GM12878 (cell line): ENCODE data around the gene TNRC18. TPM values are rescaled to one million over a fixed set of nuclear protein-coding genes. Genes with fewer than 3 reads are reported as not detected.

Source experiments
- ATAC-seq: fragments of 200-7000 bp; cut with Tn5 transposase; 3 replicates; pipeline ENCODE4 v1.9.1; 2020; ENCODE audit warnings: mild to moderate bottlenecking, moderate library complexity
- BruUV-seq: library from RNA; stranded (reverse); fragments of 400-500 nt; replicated peaks from 2 replicates; lab custom pipeline; 2021; lab: Mats Ljungman, UMichigan
- CTCF ChIA-PET: fragments of 300-600 bp; sonication (Branson Sonifier 250); formaldehyde crosslinking; extraction: SDS; loops from one replicate; lab custom pipeline; 2021; ENCODE audit warnings: inconsistent platforms; lab: Yijun Ruan, JAX
- POLR2A ChIA-PET: fragments of 350-600 bp; formaldehyde crosslinking; extraction: SDS; loops from one replicate; lab custom pipeline; 2021; ENCODE audit warnings: inconsistent platforms; lab: Charles Lee
- RAD21 ChIA-PET: fragments of 300-600 bp; sonication (Branson Sonifier 250); formaldehyde crosslinking; loops from one replicate; lab custom pipeline; 2023; ENCODE audit warnings: antibody characterized with exemption; ENCODE audit not compliant: unreplicated experiment; lab: Charles Lee
- SMC1A ChIA-PET: fragments of 300-600 bp; sonication (Branson Sonifier 250); formaldehyde crosslinking; loops from one replicate; lab custom pipeline; 2023; ENCODE audit not compliant: unreplicated experiment, uncharacterized antibody; lab: Charles Lee
- DNase-seq: peaks from one replicate; pipeline ENCODE4 v3.0.0-alpha.2; 2011; ENCODE audit warnings: low read depth, low spot score
- FAIRE-seq: peaks from 3 replicates; lab custom pipeline; 2011; peaks lifted over from hg19 to GRCh38; lab: Jason Lieb, UNC
- H2AFZ ChIP-seq: 2 replicates; pipeline ENCODE4 v1.6.0; 2011; ENCODE audit warnings: low read depth, low read length, control low read depth; ENCODE audit not compliant: control insufficient read depth
- H3K27ac ChIP-seq: 2 replicates; pipeline ENCODE4 v1.5.1; 2011; ENCODE audit warnings: control low read depth; ENCODE audit not compliant: control insufficient read depth, insufficient read depth
- H3K27me3 ChIP-seq, 2 experiments: replicated peaks in 1 of 2; 2 replicates each; pipeline versions ENCODE4 v1.6.0 to v1.6.1; 2011; ENCODE audit warnings: low read length in 1 of 2; ENCODE audit not compliant: control insufficient read depth in 2 of 2, insufficient read depth in 2 of 2
- H3K36me3 ChIP-seq, 2 experiments: 2 replicates each; pipeline ENCODE4 v1.5.1; 2011; ENCODE audit warnings: low read length in 1 of 2; ENCODE audit not compliant: control insufficient read depth in 2 of 2, insufficient read depth in 2 of 2
- H3K4me1 ChIP-seq: 2 replicates; pipeline ENCODE4 v1.6.1; 2011; ENCODE audit warnings: mild to moderate bottlenecking, low read length, moderate library complexity, mixed read lengths; ENCODE audit not compliant: control insufficient read depth, insufficient read depth
- H3K4me2 ChIP-seq: 2 replicates; pipeline ENCODE4 v1.6.0; 2011; ENCODE audit warnings: control low read depth; ENCODE audit not compliant: control insufficient read depth, insufficient read depth
- H3K4me3 ChIP-seq: fragments of 200-600 bp; sonication (generic); 2 replicates; pipeline ENCODE4 v1.5.1; 2016
- H3K79me2 ChIP-seq: 2 replicates; pipeline ENCODE4 v1.6.0; 2011; ENCODE audit warnings: low read length; ENCODE audit not compliant: control insufficient read depth, insufficient read depth
- H3K9ac ChIP-seq: 2 replicates; pipeline ENCODE4 v1.8.0; 2011; ENCODE audit warnings: low read length, control low read depth, mixed read lengths; ENCODE audit not compliant: control insufficient read depth, insufficient read depth
- H3K9me3 ChIP-seq: replicated peaks from 3 replicates; pipeline ENCODE4 v1.5.1; 2011; ENCODE audit warnings: mild to moderate bottlenecking, low read length; ENCODE audit not compliant: control insufficient read depth, insufficient read depth
- H4K20me1 ChIP-seq: 2 replicates; pipeline ENCODE4 v1.6.0; 2011; ENCODE audit not compliant: control insufficient read depth, insufficient read depth
- CREB1 ChIP-seq: IDR thresholded peaks from 2 replicates; pipeline ENCODE4 v1.6.1; 2012; ENCODE audit warnings: low read depth, mild to moderate bottlenecking, inconsistent platforms
- E4F1 ChIP-seq: fragments of 450-650 bp; IDR thresholded peaks from 2 replicates; pipeline ENCODE4 v1.6.1; 2018; ENCODE audit warnings: borderline replicate concordance, mild to moderate bottlenecking; ENCODE audit not compliant: partially characterized antibody
- ETV6 ChIP-seq, 2 experiments: fragments of 450-650 bp in 1 of 2; IDR thresholded peaks in 1 of 2; conservative IDR thresholded peaks in 1 of 2; 2 replicates each; pipeline ENCODE4 v1.6.1; 2014; ENCODE audit warnings: antibody characterized with exemption in 1 of 2, borderline replicate concordance in 1 of 2, low read depth in 1 of 2, mild to moderate bottlenecking in 1 of 2, moderate library complexity in 1 of 2
- FOXM1 ChIP-seq: IDR thresholded peaks from 2 replicates; pipeline ENCODE4 v1.6.1; 2012; ENCODE audit warnings: low read depth, mild to moderate bottlenecking, inconsistent platforms, low read length, moderate library complexity
- JUNB ChIP-seq: IDR thresholded peaks from 2 replicates; pipeline ENCODE4 v1.6.1; 2016; ENCODE audit warnings: antibody characterized with exemption, mild to moderate bottlenecking
- PBX3 ChIP-seq: IDR thresholded peaks from 2 replicates; pipeline ENCODE4 v1.6.1; 2011; ENCODE audit warnings: mild to moderate bottlenecking, low read depth, low read length, moderate library complexity; ENCODE audit not compliant: insufficient replicate concordance
- SIX5 ChIP-seq: IDR thresholded peaks from 2 replicates; pipeline ENCODE4 v1.6.1; 2011; ENCODE audit warnings: mild to moderate bottlenecking, low read depth, low read length, moderate library complexity; ENCODE audit not compliant: severe bottlenecking
- SP1 ChIP-seq: IDR thresholded peaks from one replicate; pipeline ENCODE4 v1.6.1; 2011; ENCODE audit warnings: low read depth, low read length
- TBL1XR1 ChIP-seq: IDR thresholded peaks from 2 replicates; pipeline ENCODE4 v1.6.1; 2012; ENCODE audit warnings: low read depth, low read length, improper control_type of control experiment
- YBX1 ChIP-seq: fragments of 450-650 bp; IDR thresholded peaks from 2 replicates; pipeline ENCODE4 v1.6.1; 2016; ENCODE audit warnings: antibody characterized with exemption
- ZBTB40 ChIP-seq: fragments of 450-650 bp; IDR thresholded peaks from 2 replicates; pipeline ENCODE4 v1.6.1; 2016; ENCODE audit warnings: mild to moderate bottlenecking, moderate library complexity, borderline replicate concordance
- ZNF217 ChIP-seq: fragments of 450-650 bp; IDR thresholded peaks from 2 replicates; pipeline ENCODE4 v1.6.1; 2017; ENCODE audit warnings: antibody characterized with exemption, mild to moderate bottlenecking
- ZNF24 ChIP-seq: fragments of 450-650 bp; IDR thresholded peaks from 2 replicates; pipeline ENCODE4 v1.6.1; 2017; ENCODE audit warnings: antibody characterized with exemption, mild to moderate bottlenecking
- WGBS: methylation state at CpG from one replicate; pipeline ENCODE4 v1.1.6; 2016; ENCODE audit warnings: low lambda C conversion rate; ENCODE audit not compliant: insufficient replicate concordance, insufficient coverage; ENCODE audit errors: missing lambda C conversion rate; 5-methylcytosine and 5-hydroxymethylcytosine counted together
- in situ Hi-C: fragments of 300-500 bp; cut with MboI; formaldehyde crosslinking; loops from 9 replicates; pipeline ENCODE4 v1.14.3; 2018; ENCODE audit warnings: mixed read lengths
- intact Hi-C: fragments of 100-400 bp; cut with micrococcal nuclease; formaldehyde crosslinking; loops from one replicate; pipeline ENCODE4 v1.14.2; 2022; ENCODE audit not compliant: unreplicated experiment
- polyA plus RNA-seq, 11 experiments: library from polyadenylated mRNA; depleted of rRNA in 4 of 11; unstranded in 6 of 11; stranded (reverse) in 5 of 11; fragments of >200 nt; fragmentation: Nextera tagmentation in 4 of 11; fragmentation: Illumina TruSeq in 1 of 11; extraction: Ambion mirVana in 4 of 11; extraction: Trizol in 1 of 11; gene quantifications; 1 replicate in 1 of 11; 2 replicates in 10 of 11; pipeline versions ENCODE4 v1.2.1 to v1.2.3, GENCODE V29; 2011 to 2016; ENCODE audit warnings: inconsistent platforms in 2 of 11, missing spikeins in 2 of 11, low read depth in 1 of 11
- total RNA-seq, 4 experiments: library from RNA; depleted of rRNA in 3 of 4; stranded (reverse); fragments of >200 nt in 3 of 4; fragmentation: Illumina TruSeq in 1 of 4; extraction: Trizol in 1 of 4; gene quantifications; 2 replicates each; pipeline versions ENCODE4 v1.2.1 to v1.2.3, GENCODE V29; 2013 to 2021
- TF ChIP-seq, protein P1 (sequence below): IDR thresholded peaks from 2 replicates; pipeline ENCODE4 v1.6.1; 2012; ENCODE audit warnings: low read depth, low read length, improper control_type of control experiment

TNRC18 gene
- total and polyA plus RNA-seq, 10 of the 15 experiments (the other 5 are each of a cell fraction or from before 2014, with no cell fraction given) = 0.02 to 31.7 (median 5.4) TPM

GRCh38 chr7:5265320-5266190, 158.1 kb downstream of the TNRC18 start:
- Histone ChIP-seq H3K27me3 (no peaks in the 10 kb centered on the region), H3K27ac (no peak overlapping the region), H3K9ac (no peak overlapping the region), H3K36me3 (no peaks in the 10 kb centered on the region), H3K4me3 (no peak overlapping the region), H2AFZ (no peak overlapping the region), H3K9me3 (no peaks in the 10 kb centered on the region), H4K20me1 (no peaks in the 10 kb centered on the region), H3K79me2 (no peaks in the 10 kb centered on the region), H3K4me1 (no peaks in the 10 kb centered on the region), H3K4me2 (no peak overlapping the region)
- no peak for DNase-seq
- WGBS = 49% methylated on average over 19 of the region's 19 CpGs
- RAD21 ChIA-PET = no interaction called here
- FAIRE-seq = no peak
- BruUV-seq = no TSS peak
- POLR2A ChIA-PET = interaction anchor here (0.5 kb wide), 1 partner anchor 517 kb away, joined by 3 read pairs; no protein-coding TSS in a partner anchor
- intact Hi-C loops (no loop called here), in situ Hi-C loops (no loop called here)
- ATAC-seq = no peak
- SMC1A ChIA-PET = no interaction called here
- CTCF ChIA-PET = no interaction called here
- TF ChIP-seq ZNF217 (no peak), ZNF24 (no peak), CREB1 (no peak), FOXM1 (no peak), ETV6 (conservative IDR thresholded peaks at IDR 0.05 in 1 of 2, IDR thresholded peaks at IDR 0.05 in 1 of 2; ENCODE audit: borderline replicate concordance in 1 of 2, low read depth in 1 of 2) (no peak), JUNB (no peak), PBX3 (no peak), SP1 (no peak), TBL1XR1 (no peak), E4F1 (no peak), YBX1 (no peak), ZBTB40 (no peak), SIX5 (no peak)
- TF ChIP-seq, protein P1, sequence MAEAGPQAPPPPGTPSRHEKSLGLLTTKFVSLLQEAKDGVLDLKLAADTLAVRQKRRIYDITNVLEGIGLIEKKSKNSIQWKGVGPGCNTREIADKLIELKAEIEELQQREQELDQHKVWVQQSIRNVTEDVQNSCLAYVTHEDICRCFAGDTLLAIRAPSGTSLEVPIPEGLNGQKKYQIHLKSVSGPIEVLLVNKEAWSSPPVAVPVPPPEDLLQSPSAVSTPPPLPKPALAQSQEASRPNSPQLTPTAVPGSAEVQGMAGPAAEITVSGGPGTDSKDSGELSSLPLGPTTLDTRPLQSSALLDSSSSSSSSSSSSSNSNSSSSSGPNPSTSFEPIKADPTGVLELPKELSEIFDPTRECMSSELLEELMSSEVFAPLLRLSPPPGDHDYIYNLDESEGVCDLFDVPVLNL = no peak
